ENCODE results near the gene DPH1.

Gene DPH1

GRCh38 chr17:2050300-2051060 is 20.5 kb downstream of the DPH1 start:
- DNase-seq (ENCODE audit: low spot score), result peak; percentile 80

DNA sequence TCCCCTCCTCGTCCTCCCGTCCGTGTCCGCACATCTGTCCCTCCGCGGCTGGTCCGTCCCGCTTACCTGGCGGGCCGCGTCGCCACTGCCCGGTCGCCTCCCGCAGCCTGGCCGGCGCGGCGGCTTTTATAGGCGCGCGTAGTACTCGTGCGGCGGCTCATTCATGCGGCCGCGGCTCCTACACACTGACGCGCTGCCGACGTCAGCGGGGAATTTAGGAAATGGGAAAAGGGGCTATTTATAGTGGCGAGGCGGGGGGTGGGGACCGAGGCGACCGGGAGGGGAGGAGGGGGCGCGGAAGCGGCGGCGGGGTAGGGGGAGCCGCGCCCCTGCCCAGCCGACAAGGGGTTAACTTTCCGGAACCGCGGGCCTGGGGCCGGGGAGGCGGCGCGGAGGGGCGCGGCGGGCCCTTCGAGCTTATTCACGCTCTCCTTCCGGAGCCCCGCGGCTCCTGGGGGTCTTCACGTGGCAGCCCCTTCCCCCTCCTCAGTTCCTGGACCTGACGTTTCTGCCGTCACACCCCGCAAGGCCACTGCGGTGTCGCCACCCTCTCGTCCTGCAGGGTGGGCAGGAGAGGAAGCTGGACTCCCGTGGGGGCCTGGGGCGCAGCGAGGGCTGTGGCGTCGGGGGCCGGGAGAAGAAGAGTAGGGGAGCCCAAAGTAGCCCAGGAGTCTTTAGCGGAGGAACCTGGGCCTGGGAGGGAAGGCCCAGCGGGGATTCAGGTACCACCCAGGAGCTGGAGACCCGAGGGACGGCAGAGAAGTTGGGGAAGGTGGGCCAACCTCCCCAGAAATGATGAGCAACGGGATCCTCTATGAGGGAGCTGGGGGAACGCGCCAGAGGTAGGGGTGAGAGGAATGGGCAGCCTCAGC is 21.3 kb downstream of the DPH1 start:
- DNase-seq (ENCODE audit: low spot score), result peak; percentile 43

- no peak for DNase-seq (ENCODE audit: low spot score)
These were observed 22.1 kb downstream of the DPH1 start for GRCh38 chr17:2051933-2052559.

- no peak for DNase-seq (ENCODE audit: low spot score)
These were observed 23.7 kb downstream of the DPH1 start for GRCh38 chr17:2053380-2054261.

GRCh38 chr17:2054262-2054511 is 24.2 kb downstream of the DPH1 start:
- DNase-seq (ENCODE audit: low spot score), result no peak

DNA sequence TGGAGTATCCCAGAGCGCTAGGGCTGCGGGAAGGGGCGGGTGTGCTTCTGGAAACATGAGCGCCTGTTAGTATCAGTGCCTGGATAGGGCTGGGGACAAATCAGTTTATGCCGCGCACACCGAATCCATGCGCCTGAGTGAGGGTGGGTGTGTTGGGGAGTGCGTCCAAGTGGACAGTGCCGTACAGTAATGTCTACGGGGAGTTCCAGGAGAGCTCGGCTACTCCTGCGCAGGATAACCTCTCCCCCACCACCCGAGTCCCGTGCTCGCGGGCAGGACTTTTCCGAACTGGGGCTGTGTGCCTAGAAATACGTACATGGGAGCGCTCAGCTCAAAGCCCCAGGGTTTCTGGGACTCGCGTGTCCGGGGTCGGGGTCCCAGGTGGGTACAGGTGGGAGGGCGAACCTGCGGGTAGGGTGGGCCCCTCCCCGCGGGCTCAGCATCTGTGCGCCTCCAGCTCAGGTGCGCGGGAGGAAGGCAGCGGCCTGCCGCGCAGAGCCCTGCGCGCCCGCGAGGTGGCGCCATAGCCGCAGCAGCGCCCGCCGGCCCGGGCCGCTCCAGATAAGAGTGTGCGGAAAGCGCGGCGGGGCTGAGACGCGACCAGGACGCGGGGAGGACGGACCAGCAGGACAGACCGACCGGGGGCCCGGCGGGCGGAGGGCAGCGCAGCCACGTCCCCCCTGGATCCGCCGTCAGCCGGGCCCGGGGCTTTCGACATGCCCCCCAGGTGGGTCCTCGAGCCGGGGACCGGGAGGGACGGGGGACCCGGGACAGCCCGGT is 24.7 kb downstream of the DPH1 start, which contains the start of gene HIC1:
HIC1 (plus strand) TSS at position 592 of the 780 bp plus-strand sequence. CDS start 1,588 bp downstream, outside the sequence.
- DNase-seq (ENCODE audit: low spot score), result peak; percentile 75

DNA sequence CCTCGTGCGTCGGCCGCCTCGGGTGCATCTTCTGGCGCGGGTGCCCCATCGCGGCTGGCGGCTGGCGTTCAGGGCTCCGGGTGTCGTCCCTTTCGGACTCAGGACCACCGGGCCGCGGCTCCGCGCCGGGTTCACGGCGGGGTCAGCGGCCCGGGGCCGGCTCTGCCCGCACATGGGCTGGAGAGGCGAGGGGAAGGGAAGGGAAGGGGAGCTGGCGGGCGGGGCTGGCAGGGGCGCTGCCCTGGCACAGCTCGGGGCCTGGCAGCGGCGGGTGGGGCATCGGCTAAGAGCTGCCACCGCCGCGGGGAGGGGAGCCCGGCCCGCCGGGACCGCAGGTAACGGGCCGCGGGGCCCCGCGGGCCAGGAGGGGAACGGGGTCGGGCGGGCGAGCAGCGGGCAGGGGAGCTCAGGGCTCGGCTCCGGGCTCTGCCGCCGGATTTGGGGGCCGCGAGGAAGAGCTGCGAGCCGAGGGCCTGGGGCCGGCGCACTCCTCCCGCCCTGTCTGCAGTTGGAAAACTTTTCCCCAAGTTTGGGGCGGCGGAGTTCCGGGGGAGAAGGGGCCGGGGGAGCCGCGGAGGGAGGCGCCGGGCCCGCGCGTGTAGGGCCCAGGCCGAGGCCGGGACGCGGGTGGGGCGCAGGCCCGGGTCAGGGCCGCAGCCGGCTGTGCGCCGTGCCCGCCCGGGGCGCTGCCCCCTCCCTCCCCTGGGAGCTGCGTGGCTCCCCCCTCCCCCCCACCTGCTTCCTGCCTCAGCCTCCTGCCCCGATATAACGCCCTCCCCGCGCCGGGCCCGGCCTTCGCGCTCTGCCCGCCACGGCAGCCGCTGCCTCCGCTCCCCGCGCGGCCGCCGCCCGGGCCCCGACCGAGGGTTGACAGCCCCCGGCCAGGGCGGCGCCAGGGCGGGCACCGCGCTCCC is 25.6 kb downstream of the DPH1 start:
- DNase-seq (ENCODE audit: low spot score), result no peak

DNA sequence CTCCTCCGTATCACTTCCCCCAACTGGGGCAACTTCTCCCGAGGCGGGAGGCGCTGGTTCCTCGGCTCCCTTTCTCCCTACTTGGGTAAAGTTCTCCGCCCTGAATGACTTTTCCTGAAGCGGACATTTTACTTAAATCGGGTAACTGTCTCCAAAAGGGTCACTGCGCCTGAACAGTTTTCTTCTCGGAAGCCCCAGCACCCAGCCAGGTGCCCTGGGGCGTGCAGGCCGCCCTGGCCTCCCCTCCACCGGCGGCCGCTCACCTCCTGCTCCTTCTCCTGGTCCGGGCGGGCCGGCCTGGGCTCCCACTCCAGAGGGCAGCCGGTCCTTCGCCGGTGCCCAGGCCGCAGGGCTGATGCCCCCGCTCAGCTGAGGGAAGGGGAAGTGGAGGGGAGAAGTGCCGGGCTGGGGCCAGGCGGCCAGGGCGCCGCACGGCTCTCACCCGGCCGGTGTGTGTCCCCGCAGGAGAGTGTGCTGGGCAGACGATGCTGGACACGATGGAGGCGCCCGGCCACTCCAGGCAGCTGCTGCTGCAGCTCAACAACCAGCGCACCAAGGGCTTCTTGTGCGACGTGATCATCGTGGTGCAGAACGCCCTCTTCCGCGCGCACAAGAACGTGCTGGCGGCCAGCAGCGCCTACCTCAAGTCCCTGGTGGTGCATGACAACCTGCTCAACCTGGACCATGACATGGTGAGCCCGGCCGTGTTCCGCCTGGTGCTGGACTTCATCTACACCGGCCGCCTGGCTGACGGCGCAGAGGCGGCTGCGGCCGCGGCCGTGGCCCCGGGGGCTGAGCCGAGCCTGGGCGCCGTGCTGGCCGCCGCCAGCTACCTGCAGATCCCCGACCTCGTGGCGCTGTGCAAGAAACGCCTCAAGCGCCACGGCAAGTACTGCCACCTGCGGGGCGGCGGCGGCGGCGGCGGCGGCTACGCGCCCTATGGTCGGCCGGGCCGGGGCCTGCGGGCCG is 26.5 kb downstream of the DPH1 start:
- DNase-seq (ENCODE audit: low spot score), result no peak

- DNase-seq (ENCODE audit: low spot score), result no peak
These were observed 27.3 kb downstream of the DPH1 start for GRCh38 chr17:2057175-2057759.

DNA sequence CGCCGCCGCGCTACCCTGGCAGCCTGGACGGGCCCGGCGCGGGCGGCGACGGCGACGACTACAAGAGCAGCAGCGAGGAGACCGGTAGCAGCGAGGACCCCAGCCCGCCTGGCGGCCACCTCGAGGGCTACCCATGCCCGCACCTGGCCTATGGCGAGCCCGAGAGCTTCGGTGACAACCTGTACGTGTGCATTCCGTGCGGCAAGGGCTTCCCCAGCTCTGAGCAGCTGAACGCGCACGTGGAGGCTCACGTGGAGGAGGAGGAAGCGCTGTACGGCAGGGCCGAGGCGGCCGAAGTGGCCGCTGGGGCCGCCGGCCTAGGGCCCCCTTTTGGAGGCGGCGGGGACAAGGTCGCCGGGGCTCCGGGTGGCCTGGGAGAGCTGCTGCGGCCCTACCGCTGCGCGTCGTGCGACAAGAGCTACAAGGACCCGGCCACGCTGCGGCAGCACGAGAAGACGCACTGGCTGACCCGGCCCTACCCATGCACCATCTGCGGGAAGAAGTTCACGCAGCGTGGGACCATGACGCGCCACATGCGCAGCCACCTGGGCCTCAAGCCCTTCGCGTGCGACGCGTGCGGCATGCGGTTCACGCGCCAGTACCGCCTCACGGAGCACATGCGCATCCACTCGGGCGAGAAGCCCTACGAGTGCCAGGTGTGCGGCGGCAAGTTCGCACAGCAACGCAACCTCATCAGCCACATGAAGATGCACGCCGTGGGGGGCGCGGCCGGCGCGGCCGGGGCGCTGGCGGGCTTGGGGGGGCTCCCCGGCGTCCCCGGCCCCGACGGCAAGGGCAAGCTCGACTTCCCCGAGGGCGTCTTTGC is 28.0 kb downstream of the DPH1 start:
- DNase-seq (ENCODE audit: low spot score), result no peak

- DNase-seq (ENCODE audit: low spot score), result no peak
These were observed 28.9 kb downstream of the DPH1 start for GRCh38 chr17:2058586-2059546.

DNA sequence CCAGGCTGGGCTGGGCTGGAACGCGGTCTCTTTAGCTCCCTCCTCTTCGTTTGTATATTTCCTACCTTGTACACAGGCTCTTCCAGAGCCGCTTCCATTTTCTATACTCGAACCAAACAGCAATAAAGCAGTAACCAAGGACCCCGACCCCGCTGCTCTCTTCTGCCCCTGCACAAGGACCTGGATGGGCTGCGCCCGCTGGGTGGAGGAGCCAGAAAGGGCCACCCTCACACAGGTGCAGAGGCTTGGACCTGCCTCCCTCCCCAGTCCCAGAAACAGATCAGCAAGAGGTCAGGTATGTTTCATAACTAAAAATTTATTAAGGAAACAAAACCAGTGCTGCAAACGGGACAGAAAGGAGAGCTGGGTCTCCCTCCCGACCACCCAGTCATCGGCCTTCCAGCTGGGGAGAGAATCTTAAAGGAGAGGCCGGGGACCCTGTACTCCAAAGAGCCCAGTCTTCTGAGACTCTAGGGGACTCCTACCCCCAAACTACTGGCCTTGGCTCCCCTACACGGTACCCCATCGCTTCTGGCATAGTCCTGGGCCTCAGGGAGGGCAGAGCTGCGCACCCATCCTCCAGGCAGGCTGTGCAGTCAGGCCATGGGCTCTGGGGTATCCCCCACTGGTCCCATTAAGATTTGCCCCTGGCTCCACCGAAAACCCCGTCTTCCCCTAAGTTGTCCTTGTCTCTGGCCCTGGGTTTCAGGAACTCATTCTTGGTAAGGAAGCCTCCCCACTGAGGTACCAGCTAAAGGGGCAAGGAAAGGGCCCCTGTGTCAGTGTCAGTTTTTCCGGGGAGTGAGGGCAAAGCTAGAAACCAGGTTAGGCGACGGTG is 29.8 kb downstream of the DPH1 start:
- DNase-seq (ENCODE audit: low spot score), result no peak

- no peak for DNase-seq (ENCODE audit: low spot score)
These were observed 30.4 kb downstream of the DPH1 start for GRCh38 chr17:2060385-2060658.

DNA sequence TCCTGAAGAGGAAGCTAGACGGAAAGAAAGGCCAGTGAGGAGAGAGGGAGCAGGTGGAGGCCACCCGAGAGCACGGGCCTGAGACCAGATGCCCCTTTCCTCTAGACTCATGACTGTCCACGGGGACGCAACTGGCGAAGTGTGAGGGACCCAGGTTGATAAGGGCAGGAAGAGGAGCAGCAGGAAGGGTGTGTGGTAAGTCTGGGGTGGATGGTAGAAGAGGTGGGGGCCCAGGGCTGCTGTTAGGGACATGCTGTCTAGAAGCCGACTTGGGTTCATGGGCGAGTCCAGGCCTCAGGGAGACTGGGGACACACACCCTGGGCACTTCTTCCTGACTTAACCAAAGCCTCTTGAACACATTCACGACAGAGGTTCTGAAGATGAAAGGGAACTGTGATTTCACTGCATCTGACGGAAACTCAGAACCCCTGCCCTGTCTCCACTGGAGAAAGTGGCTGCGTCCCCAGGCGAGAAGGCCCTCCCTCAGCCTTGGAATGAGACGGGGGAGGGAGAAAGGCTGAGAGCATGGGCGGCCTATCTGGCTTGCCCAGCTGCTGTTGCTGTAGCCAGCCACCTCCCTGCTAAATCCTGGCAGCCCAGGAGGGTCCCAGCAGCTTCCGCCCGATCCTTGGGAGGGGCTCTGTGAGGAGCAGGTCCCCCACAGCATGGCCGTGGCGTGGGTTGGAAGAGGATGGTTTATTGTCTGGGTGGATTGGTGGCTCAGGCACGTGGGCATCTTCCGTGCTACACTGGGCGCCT is 30.9 kb downstream of the DPH1 start:
- no peak for DNase-seq (ENCODE audit: low spot score)

GRCh38 chr17:2061441-2061958 is 31.5 kb downstream of the DPH1 start:
- no peak for DNase-seq (ENCODE audit: low spot score)

All from LoVo (cell line).